ENCODE results near the gene CSNK1A1. TPM values are rescaled to one million over a fixed set of nuclear protein-coding genes. Genes with fewer than 3 reads are reported as not detected.

The CSNK1A1 gene
- total and polyA plus RNA-seq, 2 of the 4 experiments (the other 2 are of a cell fraction): 140 to 419 TPM

DNA sequence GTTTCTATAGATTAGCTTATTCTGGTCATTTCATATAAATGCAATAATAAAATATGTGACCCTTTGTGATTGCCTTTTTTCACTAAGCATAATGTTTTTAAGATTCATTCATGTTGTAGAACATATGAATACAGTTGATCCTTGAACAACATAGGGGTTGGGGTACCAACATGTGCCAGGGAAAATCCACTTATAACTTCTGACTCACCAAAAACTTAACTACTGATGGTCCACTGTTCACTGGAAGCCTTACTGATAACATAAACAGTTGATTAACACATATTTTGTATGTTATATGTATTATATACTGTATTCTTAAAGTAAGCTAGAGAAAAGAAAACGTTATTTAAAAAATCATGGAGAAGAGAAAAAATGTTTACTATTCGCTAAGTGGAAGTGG, 42.1 kb upstream of the CSNK1A1 start:
- Histone ChIP-seq H3K36me3 (ENCODE audit: control insufficient read depth, insufficient read depth, low read length) (no peaks in the 10 kb centered on the region), H3K27ac (ENCODE audit: insufficient read depth, low read length) (no peak overlapping the region), H3K4me1 (ENCODE audit: control insufficient read depth, insufficient read depth, low read length) (peaks cover 2% of the 10 kb centered on the region; the same call in 1 of the 2 replicates), H2BK20ac (ENCODE audit: low read depth, low read length) (no peak overlapping the region), H4K20me1 (ENCODE audit: insufficient read depth, low read length) (no peaks in the 10 kb centered on the region), H2BK5ac (ENCODE audit: low read depth, low read length, poor library complexity, severe bottlenecking) (no peak overlapping the region), H3K18ac (ENCODE audit: low read depth, low read length) (no peak overlapping the region), H3K9me3 (ENCODE audit: control insufficient read depth, insufficient read depth, low read length) (no peaks in the 10 kb centered on the region), H3K9me1 (ENCODE audit: insufficient read depth, low read length) (0 out of 2 replicates have a peak, but pooled peaks cover 3% of the 10 kb centered on the region), H2AFZ (replicated peaks; ENCODE audit: low read length, poor library complexity) (no peak overlapping the region), H3K9ac (ENCODE audit: low read depth, low read length) (no peak overlapping the region), H2BK120ac (ENCODE audit: low read depth, low read length) (no peak overlapping the region), H4K5ac (ENCODE audit: low read depth, low read length) (no peak overlapping the region), H4K91ac (ENCODE audit: insufficient read depth, low read depth, low read length) (no peak overlapping the region), H3K14ac (replicated peaks; ENCODE audit: low read depth, low read length) (no peak overlapping the region), H2AK5ac (ENCODE audit: low read depth, low read length) (no peak overlapping the region), H2AK9ac (replicated peaks; ENCODE audit: low read depth, low read length, poor library complexity) (no peak overlapping the region), H3K4me2 (ENCODE audit: low read depth, low read length) (no peak overlapping the region), H4K8ac (ENCODE audit: low read depth in 2 of 2, low read length in 2 of 2) (no peak overlapping the region), H2BK15ac (ENCODE audit: low read depth, low read length) (no peak overlapping the region), H3K23ac (ENCODE audit: low read depth, low read length) (no peak overlapping the region), H3K79me1 (ENCODE audit: low read depth in 1 of 2, low read length in 2 of 2) (no peaks in the 10 kb centered on the region), H3K27me3 (ENCODE audit: control insufficient read depth, insufficient read depth, low read length) (no peaks in the 10 kb centered on the region; the same call in 1 of the 2 replicates), H3K4ac (ENCODE audit: low read depth, low read length) (no peak overlapping the region), H3K4me3 (ENCODE audit: insufficient read depth, low read depth, low read length) (no peak overlapping the region), H3K56ac (ENCODE audit: extremely low read depth, insufficient read depth, low read length) (no peak overlapping the region)
- DNase-seq (no peak), ATAC-seq (ENCODE audit: low read depth) (no peak)
- ChIA-PET CTCF (no interaction called here), POLR2A (ENCODE audit: unreplicated experiment) (interaction anchor here (0.6 kb wide), 1 partner anchor 428 kb away, joined by 3 read pairs; no protein-coding TSS in a partner anchor)
- WGBS, 2 experiments (ENCODE audit: extremely low coverage in 2 of 2, insufficient read length in 1 of 2): no CpG with 5 or more reads among the region's 2 CpGs
- no TSS peak for BruUV-seq (replicated peaks)
- peak; percentile 74 for TF ChIP-seq MAFK (IDR thresholded peaks at IDR 0.05; ENCODE audit: low read depth, low read length)
- no peak for TF ChIP-seq RFX5 (IDR thresholded peaks at IDR 0.05; ENCODE audit: low read depth, low read length)
- in situ Hi-C loops (cut with MboI; ENCODE audit: low sequenced_read_pairs): no loop called here
- intact Hi-C loops (cut with micrococcal nuclease): no loop called here
- dilution Hi-C loops (cut with HindIII; ENCODE audit: low sequenced_read_pairs, unreplicated experiment): no loop called here
